ENCODE measurements around the gene HOXA9.

HOXA9 gene

DNA sequence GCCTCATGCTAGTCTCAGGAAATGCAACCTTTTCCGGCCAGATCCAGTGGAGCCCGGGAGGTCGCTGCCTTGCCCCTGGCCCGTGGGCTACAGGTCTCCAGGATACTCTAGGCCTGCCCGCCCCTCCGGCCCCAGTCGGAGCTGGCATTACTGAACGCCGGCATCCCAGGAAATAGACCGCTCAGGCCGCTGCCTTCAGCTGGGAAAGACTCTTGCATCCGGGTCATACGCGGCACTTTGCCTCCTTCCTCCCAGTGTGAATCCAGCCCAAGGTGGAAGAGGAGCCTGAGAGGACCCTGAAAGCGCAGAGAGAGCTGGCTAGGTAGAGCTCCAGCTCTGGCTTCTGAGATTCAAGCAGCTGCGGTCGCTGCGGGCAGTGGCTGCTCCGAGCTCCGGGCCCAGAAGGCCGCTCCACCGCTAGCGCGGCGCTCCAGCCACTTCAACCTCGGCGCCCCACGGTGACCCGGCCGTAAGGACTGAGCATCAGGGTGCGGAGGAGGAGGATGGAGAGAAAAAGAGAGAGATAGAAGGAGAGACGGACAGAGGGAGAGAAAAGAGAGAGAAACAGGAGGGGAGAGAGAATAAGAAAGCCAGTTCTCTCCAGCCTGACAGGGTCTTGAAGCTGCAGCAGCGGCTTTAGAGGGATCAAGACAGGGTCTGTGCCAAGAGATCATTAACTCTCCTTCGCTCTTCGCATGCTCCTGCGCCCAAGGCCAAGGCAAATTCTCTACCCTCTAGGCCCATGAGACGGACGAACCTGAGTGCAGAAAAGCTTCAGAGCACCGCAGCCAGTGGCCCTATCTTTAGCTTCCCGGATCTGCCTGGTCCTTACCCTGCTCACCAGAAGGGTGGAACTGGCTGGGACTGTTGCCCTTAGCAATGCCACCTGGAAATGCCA, 10.5 kb upstream of the HOXA9 start:
- no peak for DNase-seq

DNA sequence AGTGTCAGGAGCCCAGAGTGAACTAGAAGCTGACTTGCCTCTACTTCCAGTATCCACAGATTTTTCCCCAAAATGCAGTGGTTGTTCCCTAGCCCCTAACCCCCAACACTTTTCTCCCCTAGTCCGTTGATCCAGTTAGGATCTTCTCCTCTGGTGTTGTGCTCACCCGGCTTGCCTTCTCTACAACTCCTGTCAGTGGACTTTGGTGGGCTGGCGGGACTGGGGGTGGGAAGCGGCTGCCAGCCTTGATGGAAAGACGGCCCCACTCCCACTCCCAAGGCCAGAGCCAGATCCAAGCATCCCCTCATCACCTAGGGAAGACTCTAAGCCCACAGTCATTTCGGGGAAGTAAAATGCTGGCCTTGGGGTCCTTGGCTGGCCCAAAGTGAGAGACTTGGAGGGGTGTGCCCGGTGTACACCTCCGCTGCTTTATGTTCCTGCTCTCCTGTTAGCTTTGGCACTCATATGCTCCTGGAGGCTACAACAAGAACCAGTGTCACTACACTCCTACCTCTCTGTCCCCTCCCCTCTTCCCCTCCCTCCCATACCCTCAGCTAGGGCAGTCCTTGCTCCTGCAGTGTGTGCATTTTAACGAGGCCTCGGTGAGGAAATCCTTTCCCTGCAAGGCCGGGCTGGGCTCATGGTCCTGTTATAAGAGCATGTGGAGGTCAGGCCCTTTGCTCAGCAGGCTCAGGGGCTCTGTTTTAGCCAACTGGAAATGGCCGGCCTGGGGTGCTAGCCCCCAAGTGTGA, 9.7 kb upstream of the HOXA9 start:
- DNase-seq, result no peak

DNA sequence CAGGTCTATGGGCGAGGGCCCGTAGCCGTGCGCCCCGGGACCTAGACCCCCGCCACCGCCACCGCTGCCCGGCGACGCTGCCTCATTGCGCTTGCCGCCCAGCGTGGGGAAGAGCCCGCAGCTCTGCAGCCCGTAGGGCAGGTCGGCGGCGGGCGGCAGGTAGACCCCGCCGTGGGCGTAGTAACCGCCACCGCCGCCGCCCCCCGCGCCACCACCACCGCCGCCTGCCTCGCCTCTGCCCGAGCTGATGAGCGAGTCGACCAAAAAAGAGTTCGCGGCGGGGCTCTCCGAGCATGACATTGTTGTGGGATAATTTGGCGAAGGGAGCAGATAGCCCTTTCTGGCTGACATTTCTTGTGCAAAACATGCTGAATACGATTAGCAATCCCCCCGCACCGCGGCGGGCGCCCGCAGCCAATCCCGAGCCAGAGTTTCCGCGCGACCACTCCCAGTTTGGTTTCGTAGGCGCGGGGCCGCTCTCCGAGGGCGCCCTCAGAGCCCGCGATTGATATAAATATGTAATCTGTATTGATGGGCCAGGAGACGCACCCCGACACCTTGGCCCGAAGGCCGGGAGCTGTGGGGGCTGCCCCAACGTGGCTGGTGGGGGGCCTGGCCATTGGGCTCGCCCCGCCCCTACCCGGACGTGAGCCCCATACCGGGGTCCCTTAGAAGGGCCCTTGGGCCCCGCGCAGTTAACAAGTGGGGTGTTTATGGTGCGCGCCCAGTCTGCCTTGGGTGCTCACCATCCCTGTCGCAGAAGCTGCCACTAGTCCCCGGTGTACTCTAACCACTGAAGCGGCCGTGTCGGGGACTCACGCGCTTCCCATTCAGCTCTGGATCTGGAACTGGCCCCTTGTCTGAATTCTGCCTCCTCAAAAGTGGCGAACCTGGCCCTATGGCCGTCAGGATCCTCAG, 8.9 kb upstream of the HOXA9 start, which contains the start of gene HOXA10:
HOXA10 (minus strand) TSS at position 365 of the 918 bp plus-strand sequence; CDS start at position 351, 14 bp downstream.
- no peak for DNase-seq

DNA sequence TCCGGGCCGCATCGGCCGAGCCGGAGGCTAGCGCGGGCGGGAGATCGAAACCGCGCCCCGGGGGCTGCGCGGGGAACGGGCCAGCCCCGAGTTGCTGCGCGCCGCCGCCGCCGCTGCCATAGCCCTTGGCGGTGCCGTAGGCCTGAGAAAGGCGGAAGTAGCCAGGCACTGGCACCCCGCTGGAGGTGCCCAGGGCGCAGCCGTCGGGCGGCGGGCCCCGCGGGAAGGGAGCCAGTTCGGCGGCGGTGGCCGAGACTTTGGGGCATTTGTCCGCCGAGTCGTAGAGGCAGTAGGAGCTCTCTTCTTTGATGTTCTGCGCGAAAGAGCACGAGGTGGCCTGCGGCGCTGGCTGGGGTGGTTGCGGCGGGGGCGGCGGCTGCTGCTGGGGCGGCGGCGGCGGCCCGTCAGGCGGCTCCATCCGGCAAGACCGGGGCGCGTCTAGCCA, 8.2 kb upstream of the HOXA9 start:
- no peak for DNase-seq

GRCh38 chr7:27172823-27173510, 7.6 kb upstream of the HOXA9 start:
- no peak for DNase-seq

GRCh38 chr7:27172315-27172774, 7.0 kb upstream of the HOXA9 start:
- no peak for DNase-seq

GRCh38 chr7:27171637-27172314, 6.4 kb upstream of the HOXA9 start:
- DNase-seq, result no peak

- DNase-seq, result no peak
Observed at GRCh38 chr7:27171325-27171636, 5.9 kb upstream of the HOXA9 start.

DNA sequence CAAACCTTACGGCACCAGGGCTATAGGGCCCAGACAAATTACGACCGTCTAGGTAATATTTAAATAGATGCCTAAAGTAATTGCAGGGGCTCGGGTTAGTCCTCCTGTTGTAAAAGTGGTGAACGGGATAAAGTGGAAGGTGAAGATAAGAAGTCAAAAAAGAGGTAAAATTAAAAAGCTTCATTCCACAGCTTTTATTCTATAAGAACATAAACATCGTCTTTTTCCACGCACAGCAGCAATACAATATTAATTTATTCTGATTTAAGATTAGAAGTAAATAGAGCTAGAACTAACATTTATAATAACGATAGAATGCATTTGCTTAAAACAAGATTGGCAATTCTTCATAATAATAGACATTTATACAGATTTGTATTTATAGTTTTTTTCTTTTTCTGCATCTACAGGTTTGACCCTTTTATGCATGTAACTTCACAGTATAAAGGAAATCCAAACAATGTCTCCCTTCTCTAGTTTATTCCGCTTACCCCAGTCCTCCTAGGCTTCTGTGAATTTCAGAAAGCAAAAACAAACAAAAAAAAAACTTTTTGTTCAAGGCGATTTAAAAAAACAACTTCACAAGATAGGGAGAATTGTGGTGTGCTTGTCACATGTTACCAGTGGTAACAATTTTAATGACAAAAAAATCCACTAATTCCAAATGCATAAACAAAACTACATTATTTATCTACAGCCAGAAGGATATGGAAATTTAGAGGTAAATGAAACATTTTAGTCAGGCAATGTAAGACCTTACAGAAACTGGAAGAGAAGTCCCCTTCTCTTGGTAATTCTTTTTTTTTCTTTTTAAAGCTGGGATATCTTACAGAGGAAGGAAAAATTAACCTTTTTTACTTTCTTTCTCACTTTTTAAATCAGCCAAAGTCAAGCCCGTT, 5.3 kb upstream of the HOXA9 start:
- no peak for DNase-seq

- DNase-seq, result no peak
Observed at GRCh38 chr7:27169658-27170425, 4.5 kb upstream of the HOXA9 start.

DNA sequence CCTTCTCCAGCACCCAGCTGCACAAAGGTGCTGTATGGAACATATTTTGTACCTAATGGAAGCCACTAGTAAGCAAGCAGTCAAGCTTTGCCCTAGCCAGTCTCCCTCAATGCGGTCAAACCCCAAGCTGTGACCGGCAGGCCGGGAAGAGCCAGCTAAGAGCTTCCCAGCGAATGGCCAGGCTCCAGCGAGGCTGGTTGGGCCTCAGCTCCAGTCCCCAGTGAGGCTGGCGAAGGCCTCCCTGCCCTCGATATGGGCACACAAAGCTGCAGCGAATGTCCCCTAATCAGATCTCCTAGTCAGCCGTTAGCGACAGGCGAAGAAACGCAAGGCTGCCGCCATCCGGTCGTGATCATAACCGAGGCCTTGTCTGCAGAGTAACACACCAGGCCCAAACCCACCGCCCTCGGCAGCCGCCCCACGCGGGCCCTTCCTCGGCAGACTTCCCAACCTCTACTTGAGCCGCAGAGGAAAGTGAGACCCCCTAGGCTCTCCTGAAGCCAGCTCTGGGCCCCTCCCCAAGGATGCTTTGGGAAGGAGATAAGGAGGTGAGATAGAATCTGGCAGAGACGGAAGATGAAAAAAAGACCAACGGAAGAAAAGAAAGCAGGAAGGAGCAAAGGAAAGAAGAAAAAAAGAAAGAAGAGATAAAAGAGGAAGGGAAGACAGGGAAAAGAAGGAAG, 3.1 kb upstream of the HOXA9 start:
- DNase-seq, result peak in 1 of 2 donors; percentile 37

GRCh38 chr7:27167916-27168264, 2.6 kb upstream of the HOXA9 start:
- no peak for DNase-seq

GRCh38 chr7:27166531-27167505, 1.5 kb upstream of the HOXA9 start:
- no peak for DNase-seq

- DNase-seq, result no peak
Observed at GRCh38 chr7:27165996-27166530, 726 bp upstream of the HOXA9 start.

- DNase-seq, result no peak
Observed at GRCh38 chr7:27164367-27165088, 809 bp downstream of the HOXA9 start.

GRCh38 chr7:27164045-27164366, 1.3 kb downstream of the HOXA9 start:
- DNase-seq, result no peak

Measured in stimulated activated CD4-positive, alpha-beta T cell treated with anti-CD3 and anti-CD28 coated beads, Interleukin-2, amount 100 ng/mL, for 24 hours (primary cell).